ENCODE results near the gene CYP11A1. TPM values are rescaled to one million over a fixed set of nuclear protein-coding genes. Genes with fewer than 3 reads are reported as not detected.

Gene CYP11A1
- total and polyA plus RNA-seq, 10 of the 15 experiments (the other 5 are each of a cell fraction or from before 2014, with no cell fraction given): 0.11 to 1.2 (median 0.23) TPM; not detected in 5

GRCh38 chr15:74347757-74348250, 19.6 kb downstream of the CYP11A1 start:
- RAD21 ChIA-PET (ENCODE audit: unreplicated experiment): no interaction called here
- in situ Hi-C loops (cut with MboI): no loop called here

More at GRCh38 chr15:74347757-74348250, 19.6 kb downstream of the CYP11A1 start:
- H4K20me1 ChIP-seq (ENCODE audit: control insufficient read depth, insufficient read depth): no peaks in the 10 kb centered on the region
- no peaks in the 10 kb centered on the region for H3K9me3 ChIP-seq (replicated peaks; ENCODE audit: control insufficient read depth, insufficient read depth, low read length)
- DNase-seq (ENCODE audit: low read depth, low spot score) (no peak), FAIRE-seq (no peak), ATAC-seq (no peak)
- intact Hi-C loops (cut with micrococcal nuclease; ENCODE audit: unreplicated experiment): no loop called here
- H3K4me1 ChIP-seq (ENCODE audit: control insufficient read depth, insufficient read depth, low read length): no peaks in the 10 kb centered on the region
- TF ChIP-seq SIX5 (IDR thresholded peaks at IDR 0.05; ENCODE audit: low read depth, low read length, severe bottlenecking): no peak
- no peak for TF ChIP-seq SMC3 (IDR thresholded peaks at IDR 0.05; ENCODE audit: borderline replicate concordance, low read length)
- TF ChIP-seq NR2C2 (IDR thresholded peaks at IDR 0.05; ENCODE audit: borderline replicate concordance, control insufficient read depth, insufficient read length, low read depth): no peak
- TF ChIP-seq, protein P1, sequence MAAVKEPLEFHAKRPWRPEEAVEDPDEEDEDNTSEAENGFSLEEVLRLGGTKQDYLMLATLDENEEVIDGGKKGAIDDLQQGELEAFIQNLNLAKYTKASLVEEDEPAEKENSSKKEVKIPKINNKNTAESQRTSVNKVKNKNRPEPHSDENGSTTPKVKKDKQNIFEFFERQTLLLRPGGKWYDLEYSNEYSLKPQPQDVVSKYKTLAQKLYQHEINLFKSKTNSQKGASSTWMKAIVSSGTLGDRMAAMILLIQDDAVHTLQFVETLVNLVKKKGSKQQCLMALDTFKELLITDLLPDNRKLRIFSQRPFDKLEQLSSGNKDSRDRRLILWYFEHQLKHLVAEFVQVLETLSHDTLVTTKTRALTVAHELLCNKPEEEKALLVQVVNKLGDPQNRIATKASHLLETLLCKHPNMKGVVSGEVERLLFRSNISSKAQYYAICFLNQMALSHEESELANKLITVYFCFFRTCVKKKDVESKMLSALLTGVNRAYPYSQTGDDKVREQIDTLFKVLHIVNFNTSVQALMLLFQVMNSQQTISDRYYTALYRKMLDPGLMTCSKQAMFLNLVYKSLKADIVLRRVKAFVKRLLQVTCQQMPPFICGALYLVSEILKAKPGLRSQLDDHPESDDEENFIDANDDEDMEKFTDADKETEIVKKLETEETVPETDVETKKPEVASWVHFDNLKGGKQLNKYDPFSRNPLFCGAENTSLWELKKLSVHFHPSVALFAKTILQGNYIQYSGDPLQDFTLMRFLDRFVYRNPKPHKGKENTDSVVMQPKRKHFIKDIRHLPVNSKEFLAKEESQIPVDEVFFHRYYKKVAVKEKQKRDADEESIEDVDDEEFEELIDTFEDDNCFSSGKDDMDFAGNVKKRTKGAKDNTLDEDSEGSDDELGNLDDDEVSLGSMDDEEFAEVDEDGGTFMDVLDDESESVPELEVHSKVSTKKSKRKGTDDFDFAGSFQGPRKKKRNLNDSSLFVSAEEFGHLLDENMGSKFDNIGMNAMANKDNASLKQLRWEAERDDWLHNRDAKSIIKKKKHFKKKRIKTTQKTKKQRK (IDR thresholded peaks at IDR 0.05; ENCODE audit: low read depth, low read length): no peak
- H3K36me3 ChIP-seq (ENCODE audit: control insufficient read depth in 2 of 2, insufficient read depth in 2 of 2, low read length in 1 of 2): no peaks in the 10 kb centered on the region
- no TSS peak for BruUV-seq (replicated peaks)
- ChIA-PET POLR2A (no interaction called here), CTCF (interaction anchor here (0.6 kb wide), 1 partner anchor 382 kb away, joined by 3 read pairs; no protein-coding TSS in a partner anchor), SMC1A (ENCODE audit: uncharacterized antibody, unreplicated experiment) (interaction anchor here (0.9 kb wide), 1 partner anchor 14 kb away, joined by 3 read pairs; no protein-coding TSS in a partner anchor)
- H3K79me2 ChIP-seq (ENCODE audit: control insufficient read depth, insufficient read depth, low read length): no peaks in the 10 kb centered on the region
- no peak overlapping the region for H3K4me3 ChIP-seq
- H3K27ac ChIP-seq (ENCODE audit: control insufficient read depth, insufficient read depth): no peak overlapping the region
- H3K4me2 ChIP-seq (ENCODE audit: control insufficient read depth, insufficient read depth): no peak overlapping the region
- 52% methylated on average over 13 of the region's 13 CpGs for WGBS (ENCODE audit: insufficient coverage, insufficient replicate concordance, low lambda C conversion rate, missing lambda C conversion rate)
- H3K9ac ChIP-seq (ENCODE audit: control insufficient read depth, insufficient read depth, low read length): no peak overlapping the region
- no peaks in the 10 kb centered on the region for H3K27me3 ChIP-seq (replicated peaks in 1 of 2; ENCODE audit: control insufficient read depth in 2 of 2, insufficient read depth in 2 of 2, low read length in 1 of 2)
- H2AFZ ChIP-seq (ENCODE audit: control insufficient read depth, low read depth, low read length): no peak overlapping the region
